ENCODE results near the gene COPG2.
"Not testable (repeated sequence)": the region's sequence is repeated elsewhere in the genome, so short reads cannot be mapped to it uniquely, and the experiment has no call there.

The COPG2 gene

DNA sequence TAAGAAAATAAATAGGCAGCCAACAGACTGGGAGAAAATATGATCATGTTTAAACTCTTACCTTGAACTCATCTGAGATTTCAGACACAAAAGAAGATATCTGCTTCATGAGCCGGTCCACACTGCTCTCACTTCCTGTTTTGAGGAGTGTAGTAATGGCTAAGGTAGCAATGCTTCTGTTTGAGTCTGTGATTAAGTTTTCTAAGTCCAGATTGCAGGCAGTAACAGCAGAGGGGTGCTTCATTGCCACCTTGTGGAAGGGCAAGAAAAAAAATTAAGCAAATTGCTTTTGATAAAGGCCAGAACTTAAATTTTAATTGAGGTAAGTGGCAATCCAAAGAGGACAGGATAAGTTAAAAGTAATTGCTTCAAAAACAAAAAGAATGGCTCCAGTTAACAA lies 107.6 kb downstream of the COPG2 start:
- no peak for DNase-seq

GRCh38 chr7:130559184-130559583 lies 109.4 kb downstream of the COPG2 start:
- DNase-seq = no peak

GRCh38 chr7:130554481-130554880 lies 114.1 kb downstream of the COPG2 start:
- DNase-seq = no peak

- no peak for DNase-seq
Measured at GRCh38 chr7:130553398-130554029, 115.0 kb downstream of the COPG2 start.

GRCh38 chr7:130544356-130544755 lies 124.2 kb downstream of the COPG2 start:
- DNase-seq = no peak

GRCh38 chr7:130543487-130544010 lies 125.0 kb downstream of the COPG2 start:
- DNase-seq = no peak

DNA sequence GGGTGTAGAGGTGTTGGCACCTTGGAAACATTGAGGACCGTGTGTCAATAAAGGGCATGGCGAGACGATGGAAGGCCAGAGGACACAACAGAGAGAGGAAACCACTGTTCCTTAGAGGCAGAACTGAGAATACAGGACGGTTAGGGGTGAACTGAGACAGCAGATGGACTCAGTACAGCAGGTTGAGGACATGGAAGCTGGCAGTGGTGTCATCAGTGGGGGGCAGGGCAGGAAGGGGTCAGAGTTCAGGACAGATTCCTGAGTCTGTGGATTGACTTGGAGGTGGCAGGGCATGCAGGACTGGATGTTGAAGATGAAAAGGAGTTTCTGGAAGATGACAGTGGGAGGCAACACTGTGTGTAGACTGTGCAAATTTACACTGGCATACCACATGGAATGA lies 126.3 kb downstream of the COPG2 start:
- not testable (repeated sequence) for DNase-seq

DNA sequence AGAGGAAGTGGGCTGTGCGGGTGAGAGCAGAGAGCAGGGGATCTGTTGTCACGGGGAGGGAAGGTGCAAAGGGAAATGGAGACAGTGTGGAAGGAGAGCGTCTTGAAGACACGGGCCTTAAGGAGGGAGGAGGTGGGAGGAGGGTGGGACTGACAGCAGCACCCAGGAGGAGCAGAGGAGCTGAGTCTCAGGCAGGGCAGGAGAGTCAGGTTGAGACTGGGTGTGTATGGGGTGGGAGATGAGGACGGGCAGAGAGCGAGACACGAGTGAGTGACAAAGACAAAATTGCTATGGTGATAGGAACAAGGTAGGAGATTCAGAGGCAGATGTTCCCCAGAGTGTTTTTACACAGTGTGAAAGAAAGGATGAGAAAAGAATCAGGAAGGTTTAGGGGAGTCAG lies 127.3 kb downstream of the COPG2 start:
- DNase-seq = not testable (repeated sequence)

DNA sequence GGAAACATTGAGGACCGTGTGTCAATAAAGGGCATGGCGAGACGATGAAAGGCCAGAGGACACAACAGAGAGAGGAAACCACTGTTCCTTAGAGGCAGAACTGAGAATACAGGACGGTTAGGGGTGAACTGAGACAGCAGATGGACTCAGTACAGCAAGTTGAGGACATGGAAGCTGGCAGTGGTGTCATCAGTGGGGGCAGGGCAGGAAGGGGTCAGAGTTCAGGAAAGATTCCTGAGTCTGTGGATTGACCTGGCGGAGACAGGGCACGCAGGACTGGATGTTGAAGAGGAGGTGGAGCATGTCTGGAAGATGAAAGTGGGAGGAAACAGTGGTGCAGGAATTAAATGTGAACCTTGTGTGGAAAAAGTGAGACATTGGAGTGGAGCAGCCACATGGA lies 130.7 kb downstream of the COPG2 start:
- not testable (repeated sequence) for DNase-seq

DNA sequence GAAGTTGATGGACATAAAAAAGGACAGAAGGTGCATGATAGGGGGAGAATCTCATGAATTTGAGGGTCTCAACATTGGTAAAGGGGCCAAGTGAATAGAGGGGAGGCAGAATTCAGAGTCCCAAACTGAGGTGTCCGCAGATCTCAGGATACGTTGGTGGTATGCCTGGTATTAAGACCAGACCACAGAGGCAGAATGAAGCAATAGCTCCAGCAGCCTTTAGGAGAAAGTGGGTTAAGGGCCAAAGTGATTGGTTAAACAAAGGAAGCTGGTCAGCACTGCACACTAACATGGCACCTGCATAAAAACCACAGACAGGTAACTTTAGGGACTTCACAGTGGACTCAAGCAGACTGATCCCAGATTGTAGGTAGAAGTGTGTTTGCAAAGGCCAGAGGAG lies 139.1 kb downstream of the COPG2 start:
- no peak for DNase-seq

DNA sequence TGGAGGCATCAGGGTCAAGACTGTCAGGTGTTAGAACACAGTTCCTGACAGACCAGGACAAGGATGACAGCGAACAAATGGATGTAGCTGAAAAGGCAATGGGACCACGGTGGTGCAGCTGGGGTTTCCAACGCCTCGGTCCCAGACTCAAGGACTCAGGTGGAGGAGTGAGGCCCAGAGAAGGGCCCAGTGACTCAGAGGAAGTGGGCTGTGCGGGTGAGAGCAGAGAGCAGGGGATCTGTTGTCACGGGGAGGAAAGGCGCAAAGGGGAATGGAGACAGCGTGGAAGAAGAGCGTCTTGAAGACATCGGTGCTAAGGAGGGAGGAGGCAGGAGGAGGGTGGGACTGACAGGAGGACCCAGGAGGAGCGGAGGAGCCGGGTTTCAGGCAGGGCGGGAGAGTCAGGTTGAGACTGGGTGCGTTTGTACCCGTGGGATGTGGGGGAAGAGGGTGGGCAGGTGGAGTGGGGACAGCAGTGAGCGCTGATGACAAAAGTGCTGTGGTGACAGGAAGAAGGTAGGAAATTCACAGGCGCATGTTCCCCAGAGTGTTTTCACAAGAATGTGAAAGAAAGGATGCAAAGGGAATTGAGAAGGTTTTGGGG lies 140.7 kb downstream of the COPG2 start:
- DNase-seq = not testable (repeated sequence)

- DNase-seq = no peak
Measured at GRCh38 chr7:130524628-130525027, 143.9 kb downstream of the COPG2 start.

GRCh38 chr7:130523519-130524125 lies 144.9 kb downstream of the COPG2 start:
- not testable (repeated sequence) for DNase-seq

- DNase-seq = no peak
Measured at GRCh38 chr7:130521258-130521951, 147.1 kb downstream of the COPG2 start.

DNA sequence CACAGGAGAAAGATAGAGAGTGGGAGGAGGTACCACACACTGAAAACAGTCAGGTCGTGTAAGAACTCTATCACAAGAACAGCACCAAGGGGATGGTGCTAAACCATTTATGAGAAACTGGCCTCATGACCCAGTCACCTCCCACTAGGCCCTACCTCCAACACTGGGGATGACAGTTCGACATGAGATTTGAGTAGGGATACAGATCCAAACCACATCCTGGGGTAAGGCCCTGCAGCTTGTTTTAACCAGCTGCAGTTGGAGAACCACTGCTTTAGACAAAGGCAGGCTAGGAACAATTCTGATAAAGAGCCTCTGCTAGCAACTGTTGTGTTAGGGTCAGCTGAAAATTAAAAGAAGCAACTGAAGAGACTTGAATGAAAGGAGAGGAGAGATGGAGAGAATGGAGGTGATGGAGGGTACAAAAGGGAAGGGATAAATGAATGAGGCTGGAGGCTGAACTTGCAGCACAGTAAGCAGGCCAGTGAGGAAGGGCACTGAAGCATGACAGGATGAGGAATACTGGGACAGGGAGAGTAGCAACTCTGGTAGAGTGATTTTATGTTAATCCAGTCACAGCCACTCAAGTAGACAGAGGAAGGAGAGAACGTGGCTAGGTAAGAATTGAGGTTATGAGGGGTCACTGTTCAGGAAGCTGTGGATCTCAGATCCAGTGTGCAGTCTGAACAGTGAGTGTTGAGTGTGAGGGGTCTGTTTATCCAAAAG lies 153.1 kb downstream of the COPG2 start:
- no peak for DNase-seq

DNA sequence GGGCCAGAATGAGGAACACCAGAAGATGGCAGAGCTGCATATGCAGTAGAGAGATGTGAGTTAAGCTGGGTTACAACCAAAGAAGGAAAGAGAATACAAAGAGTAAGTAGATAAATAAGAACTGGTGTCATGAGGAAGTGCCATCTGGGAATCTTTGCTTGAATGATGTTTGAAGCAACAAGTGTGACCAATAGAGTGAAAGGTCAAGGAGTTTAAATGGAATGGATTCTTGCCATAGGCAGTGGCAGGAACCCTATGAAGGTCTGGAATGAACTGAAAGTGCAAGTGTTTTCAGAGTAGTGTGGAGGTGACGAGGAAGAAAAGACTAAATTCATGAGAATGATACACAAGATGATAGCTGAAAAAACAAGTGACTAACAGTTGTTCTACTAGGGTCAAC lies 155.1 kb downstream of the COPG2 start:
- no peak for DNase-seq

DNA sequence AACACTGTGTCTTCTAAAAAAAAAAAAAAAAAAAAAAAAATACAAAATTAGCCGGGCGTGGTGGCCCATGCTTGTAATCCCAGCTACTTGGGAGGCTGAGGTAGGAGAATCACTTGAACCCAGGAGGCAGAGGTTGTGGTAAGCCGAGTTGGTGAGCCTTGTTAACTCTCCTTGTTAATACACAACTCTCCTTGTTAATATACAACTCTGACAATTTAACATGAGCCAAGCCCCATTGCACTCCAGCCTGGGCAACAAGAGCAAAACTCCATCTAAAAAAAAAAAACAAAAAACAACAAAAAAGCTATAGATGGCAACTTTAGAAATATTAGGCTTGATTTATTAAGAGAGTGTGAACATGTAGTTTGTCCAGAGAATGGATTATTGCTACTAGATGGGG lies 156.5 kb downstream of the COPG2 start:
- not testable (repeated sequence) for DNase-seq

GRCh38 chr7:130506358-130506757 lies 162.2 kb downstream of the COPG2 start:
- no peak for DNase-seq

- DNase-seq = no peak
Measured at GRCh38 chr7:130505753-130506152, 162.8 kb downstream of the COPG2 start.

GRCh38 chr7:130500910-130501309 lies 167.6 kb downstream of the COPG2 start:
- DNase-seq = no peak

- no peak for DNase-seq
Measured at GRCh38 chr7:130500463-130500862, 168.1 kb downstream of the COPG2 start.

- no peak for DNase-seq
Measured at GRCh38 chr7:130494431-130494858, 174.1 kb downstream of the COPG2 start.

All from activated CD4-positive, CD25-positive, alpha-beta regulatory T cell treated with anti-CD3 and anti-CD28 coated beads, Interleukin-2, amount 50 U/mL, for 72 hours (primary cell).